AG08396 (cell line): Measurements from ENCODE around the gene SLC23A2.
"Not testable (repeated sequence)": the region's sequence is repeated elsewhere in the genome, so short reads cannot be mapped to it uniquely, and the experiment has no call there.

Experiments
- DNase-seq: peaks from one replicate; pipeline ENCODE4 v3.0.0; 2012; ENCODE audit warnings: low spot score, mixed read lengths

The SLC23A2 gene

GRCh38 chr20:4876301-4876700 lies 125.0 kb downstream of the SLC23A2 start:
- no peak for DNase-seq

GRCh38 chr20:4875578-4876067 lies 125.7 kb downstream of the SLC23A2 start:
- DNase-seq = no peak

DNA sequence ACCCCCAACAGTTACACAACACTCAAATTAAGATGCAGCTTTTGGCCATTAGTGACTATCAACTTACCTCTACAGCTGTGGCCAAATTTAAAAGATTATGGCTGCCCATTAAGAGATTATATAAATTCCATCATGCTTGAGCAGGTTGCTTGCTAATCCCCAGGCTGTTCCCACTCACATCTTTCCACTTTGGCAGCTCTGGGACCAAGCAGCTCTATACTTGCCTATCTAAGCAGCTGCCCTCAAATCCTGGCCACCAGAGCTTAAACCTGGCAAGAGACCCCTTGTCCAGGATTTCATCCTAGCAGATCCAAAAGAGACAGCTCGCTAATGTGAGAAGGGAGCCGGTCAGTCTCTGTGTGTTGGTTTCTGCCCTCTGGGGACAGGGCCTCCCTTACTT lies 127.9 kb downstream of the SLC23A2 start:
- no peak for DNase-seq

GRCh38 chr20:4871486-4871885 lies 129.8 kb downstream of the SLC23A2 start:
- DNase-seq = no peak

DNA sequence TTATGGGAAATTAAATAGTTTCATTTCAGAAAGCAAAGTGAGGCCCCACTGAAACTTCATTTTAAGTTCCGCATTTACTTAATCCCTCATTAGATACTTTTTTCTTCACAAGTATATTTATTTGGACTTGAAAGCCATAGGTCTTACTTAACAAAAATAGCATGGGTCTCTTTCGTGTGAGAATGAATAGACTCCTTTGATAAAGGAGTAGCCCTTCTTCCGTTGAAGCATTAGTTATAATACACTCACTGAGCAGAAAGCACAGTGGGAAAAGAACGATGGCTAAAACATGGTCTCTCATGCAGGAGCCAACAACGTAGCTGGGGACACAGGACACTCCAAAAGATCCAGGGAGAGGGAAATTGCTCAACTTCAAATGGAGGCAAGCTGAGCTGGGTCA lies 130.4 kb downstream of the SLC23A2 start:
- DNase-seq = no peak

GRCh38 chr20:4869290-4870193 lies 131.8 kb downstream of the SLC23A2 start:
- peak; percentile 76 for DNase-seq

- DNase-seq = no peak
Measured at GRCh38 chr20:4867051-4867450, 134.3 kb downstream of the SLC23A2 start.

GRCh38 chr20:4866429-4866828 lies 134.9 kb downstream of the SLC23A2 start:
- no peak for DNase-seq

- DNase-seq = no peak
Measured at GRCh38 chr20:4864311-4864752, 137.0 kb downstream of the SLC23A2 start.

DNA sequence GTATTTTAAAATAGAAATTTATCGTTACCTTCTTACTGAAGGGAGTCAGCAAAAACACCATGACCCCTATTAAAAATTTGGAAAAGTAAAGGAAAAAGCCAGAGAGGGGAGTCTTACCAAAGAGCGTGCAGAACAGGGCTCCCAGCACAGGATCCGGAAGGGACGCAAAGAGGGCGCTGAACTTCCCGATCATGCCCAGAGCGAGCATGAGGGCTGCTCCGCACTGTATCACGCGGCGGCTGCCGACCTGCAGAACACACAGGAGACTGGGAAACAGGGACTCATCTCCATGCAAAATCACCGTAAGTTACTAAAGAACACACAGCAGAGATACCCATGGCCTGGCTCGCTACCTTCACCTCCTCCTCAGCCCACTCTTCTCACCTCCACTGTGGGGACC lies 138.6 kb downstream of the SLC23A2 start:
- no peak for DNase-seq

DNA sequence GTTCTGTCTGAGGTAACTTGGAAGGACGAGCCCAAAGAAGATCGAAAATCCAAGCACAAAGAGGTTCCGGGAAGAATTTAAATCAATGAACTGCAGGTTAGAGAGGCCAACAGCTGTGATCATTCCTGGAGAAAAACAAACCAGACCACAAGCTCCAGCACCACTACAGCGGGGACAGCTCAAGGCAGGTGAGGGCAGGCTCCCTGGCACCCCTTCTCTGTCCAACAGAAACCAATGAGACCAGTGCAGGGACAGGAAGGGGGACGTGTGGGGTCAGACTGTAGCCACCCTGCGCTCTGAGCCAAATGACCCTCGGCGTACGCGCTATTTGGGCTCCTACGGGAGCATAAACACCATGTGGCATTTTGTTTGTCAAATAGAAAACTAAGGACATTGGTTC lies 139.3 kb downstream of the SLC23A2 start:
- DNase-seq = no peak

DNA sequence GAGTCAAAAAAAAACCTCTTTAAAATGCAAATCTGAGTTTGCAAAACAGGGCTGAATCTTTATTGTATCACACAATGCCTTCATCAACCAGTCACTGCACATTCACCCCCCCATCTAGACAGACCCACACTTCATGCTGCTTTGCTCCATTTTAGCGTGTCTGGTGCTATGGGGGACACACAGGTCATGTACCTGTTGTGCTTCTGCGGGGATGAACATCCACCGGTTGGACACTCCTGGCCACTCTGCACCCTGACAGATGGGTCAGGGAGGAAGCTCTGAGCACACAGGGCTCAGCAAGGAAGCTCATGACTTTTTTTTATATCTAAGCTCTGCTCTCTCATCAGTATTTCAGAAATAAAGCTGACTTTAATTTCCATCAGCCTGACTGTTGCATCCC lies 143.3 kb downstream of the SLC23A2 start:
- DNase-seq = no peak

DNA sequence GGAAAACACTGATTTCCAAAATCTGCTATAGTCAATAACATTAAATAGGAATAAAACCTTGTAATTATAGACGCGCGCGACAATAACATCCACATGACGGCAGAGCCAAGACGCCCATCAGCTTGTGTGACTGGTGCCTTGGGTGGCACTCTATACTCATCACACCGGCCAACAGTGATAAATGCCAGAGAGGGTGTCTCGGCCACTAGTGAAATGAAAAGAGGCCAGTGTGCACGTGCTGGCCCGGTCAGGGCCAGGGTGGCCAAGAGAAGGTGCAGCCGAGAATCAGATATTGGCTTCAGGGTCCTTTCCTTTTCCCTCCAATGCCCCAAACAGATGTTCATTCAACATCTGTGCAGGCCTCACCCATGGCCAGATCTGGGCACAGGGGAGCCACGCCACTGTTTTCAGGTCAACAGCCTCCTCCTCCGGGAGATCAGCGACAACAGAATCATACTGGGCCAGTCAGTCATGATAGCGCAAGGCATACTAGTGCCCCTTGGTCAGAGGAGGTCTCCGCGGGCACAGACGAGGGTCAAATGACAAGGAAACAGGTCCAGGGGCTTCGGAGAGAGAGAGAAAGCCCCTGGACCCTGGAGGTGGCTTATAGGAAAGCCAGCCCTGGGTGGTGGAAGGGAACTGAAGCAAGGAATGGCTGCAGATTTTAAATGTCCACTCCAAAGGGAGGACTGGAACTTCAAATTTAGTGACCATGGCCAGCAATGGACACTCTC lies 145.1 kb downstream of the SLC23A2 start:
- DNase-seq = no peak

GRCh38 chr20:4855555-4855954 lies 145.8 kb downstream of the SLC23A2 start:
- no peak for DNase-seq

DNA sequence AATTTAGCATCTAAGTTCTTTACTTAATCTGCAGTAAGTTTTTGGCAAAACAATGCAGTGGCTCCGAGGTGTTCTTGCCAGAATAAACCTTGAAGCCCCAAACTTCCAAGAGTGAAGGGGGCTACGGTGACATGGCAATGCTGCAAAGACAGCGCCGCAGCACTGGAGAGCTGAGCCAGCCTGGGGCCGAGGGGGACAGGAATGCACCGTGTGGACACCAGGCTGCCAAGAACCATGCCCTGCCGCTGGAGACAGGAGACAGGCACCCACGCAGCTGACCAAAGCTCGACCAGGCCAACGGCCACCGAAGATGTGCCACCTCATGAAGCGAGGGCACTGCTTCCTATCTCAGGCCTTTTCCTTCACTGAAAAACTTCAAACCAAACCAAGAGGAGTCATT lies 146.2 kb downstream of the SLC23A2 start:
- no peak for DNase-seq

GRCh38 chr20:4854561-4854901 lies 146.8 kb downstream of the SLC23A2 start:
- DNase-seq = no peak

- DNase-seq = no peak
Measured at GRCh38 chr20:4853757-4854560, 147.4 kb downstream of the SLC23A2 start.

- no peak for DNase-seq
Measured at GRCh38 chr20:4853004-4853403, 148.3 kb downstream of the SLC23A2 start.

GRCh38 chr20:4850960-4851359 lies 150.3 kb downstream of the SLC23A2 start:
- DNase-seq = no peak

- not testable (repeated sequence) for DNase-seq
Measured at GRCh38 chr20:4848829-4849228, 152.5 kb downstream of the SLC23A2 start.

DNA sequence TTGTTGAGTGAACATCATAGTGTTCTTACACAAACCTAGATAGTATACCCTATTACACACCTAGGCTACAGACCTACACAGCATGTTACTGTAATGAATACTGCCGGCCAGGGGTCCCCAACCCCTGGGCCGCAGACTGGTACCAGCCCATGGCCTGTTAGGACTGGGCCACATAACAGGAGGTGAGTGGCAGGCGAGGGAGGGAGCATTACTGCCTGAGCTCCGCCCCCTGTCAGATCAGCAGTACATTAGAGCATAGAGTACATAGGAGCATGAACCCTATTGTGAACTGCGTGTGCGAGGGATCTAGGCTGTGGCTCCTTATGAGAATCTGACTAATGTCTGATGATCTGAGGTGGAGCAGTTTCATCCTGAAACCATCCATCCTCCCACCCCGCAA lies 153.3 kb downstream of the SLC23A2 start:
- no peak for DNase-seq

- no peak for DNase-seq
Measured at GRCh38 chr20:4846821-4847220, 154.5 kb downstream of the SLC23A2 start.
